ENCODE data around the gene COL6A1.

- no peak for TF ChIP-seq POLR2AphosphoS5 (IDR thresholded peaks at IDR 0.05; ENCODE audit: low read depth, low read length)
- no peak for TF ChIP-seq POLR2A (IDR thresholded peaks at IDR 0.05; ENCODE audit: low read depth, low read length)
- TF ChIP-seq TAF1 (IDR thresholded peaks at IDR 0.05; ENCODE audit: borderline replicate concordance, low read depth, low read length) = no peak
These were observed 40.2 kb upstream of the COL6A1 start for GRCh38 chr21:45941338-45941710.
